D341Med (cell line): ENCODE measurements around the gene EPN2.

ENCODE experiments used
- DNase-seq: peaks from one replicate; pipeline ENCODE4 v3.0.0; 2012; ENCODE audit warnings: low spot score

The EPN2 gene

DNA sequence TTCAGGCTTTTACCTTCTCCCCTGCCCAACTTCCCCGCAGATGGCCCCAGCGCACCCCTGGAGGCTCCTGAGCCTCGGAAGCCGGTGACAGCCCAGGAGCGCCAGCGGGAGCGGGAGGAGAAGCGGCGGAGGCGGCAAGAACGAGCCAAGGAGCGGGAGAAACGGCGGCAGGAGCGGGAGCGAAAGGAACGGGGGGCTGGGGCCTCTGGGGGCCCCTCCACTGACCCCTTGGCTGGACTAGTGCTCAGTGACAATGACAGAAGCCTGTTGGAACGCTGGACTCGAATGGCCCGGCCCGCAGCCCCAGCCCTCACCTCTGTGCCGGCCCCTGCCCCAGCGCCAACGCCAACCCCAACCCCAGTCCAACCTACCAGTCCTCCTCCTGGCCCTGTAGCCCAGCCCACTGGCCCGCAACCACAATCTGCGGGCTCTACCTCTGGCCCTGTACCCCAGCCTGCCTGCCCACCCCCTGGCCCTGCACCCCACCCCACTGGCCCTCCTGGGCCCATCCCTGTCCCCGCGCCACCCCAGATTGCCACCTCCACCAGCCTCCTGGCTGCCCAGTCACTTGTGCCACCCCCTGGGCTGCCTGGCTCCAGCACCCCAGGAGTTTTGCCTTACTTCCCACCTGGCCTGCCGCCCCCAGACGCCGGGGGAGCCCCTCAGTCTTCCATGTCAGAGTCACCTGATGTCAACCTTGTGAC lies 144.7 kb downstream of the EPN2 start:
- no peak for DNase-seq

DNA sequence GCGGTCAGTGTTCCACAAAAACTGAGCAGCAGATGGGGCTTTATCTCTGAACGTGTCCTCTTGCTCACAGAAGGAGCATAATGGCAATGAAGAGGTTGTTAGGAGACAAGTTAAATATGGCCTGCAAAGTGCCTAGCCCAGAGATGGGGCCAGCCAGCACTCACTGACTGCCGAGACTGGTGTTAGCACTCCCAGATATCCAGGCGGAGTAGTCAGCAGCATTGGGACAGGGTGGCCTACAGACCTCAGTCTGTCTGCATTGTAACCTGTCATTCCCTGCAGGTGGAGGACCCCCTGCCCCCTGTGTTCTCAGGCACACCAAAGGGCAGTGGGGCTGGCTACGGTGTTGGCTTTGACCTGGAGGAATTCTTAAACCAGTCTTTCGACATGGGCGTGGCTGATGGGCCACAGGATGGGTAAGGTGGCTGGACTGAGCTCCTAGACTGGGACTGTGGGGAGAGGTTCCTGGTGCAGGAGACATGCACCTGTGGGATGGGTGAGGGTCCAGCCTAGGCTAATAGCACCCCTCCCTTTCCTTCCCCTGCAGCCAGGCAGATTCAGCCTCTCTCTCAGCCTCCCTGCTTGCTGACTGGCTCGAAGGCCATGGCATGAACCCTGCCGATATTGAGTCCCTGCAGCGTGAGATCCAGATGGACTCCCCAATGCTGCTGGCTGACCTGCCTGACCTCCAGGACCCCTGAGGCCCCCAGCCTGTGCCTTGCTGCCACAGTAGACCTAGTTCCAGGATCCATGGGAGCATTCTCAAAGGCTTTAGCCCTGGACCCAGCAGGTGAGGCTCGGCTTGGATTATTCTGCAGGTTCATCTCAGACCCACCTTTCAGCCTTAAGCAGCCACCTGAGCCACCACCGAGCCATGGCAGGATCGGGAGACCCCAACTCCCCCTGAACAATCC lies 145.6 kb downstream of the EPN2 start:
- DNase-seq: no peak

DNA sequence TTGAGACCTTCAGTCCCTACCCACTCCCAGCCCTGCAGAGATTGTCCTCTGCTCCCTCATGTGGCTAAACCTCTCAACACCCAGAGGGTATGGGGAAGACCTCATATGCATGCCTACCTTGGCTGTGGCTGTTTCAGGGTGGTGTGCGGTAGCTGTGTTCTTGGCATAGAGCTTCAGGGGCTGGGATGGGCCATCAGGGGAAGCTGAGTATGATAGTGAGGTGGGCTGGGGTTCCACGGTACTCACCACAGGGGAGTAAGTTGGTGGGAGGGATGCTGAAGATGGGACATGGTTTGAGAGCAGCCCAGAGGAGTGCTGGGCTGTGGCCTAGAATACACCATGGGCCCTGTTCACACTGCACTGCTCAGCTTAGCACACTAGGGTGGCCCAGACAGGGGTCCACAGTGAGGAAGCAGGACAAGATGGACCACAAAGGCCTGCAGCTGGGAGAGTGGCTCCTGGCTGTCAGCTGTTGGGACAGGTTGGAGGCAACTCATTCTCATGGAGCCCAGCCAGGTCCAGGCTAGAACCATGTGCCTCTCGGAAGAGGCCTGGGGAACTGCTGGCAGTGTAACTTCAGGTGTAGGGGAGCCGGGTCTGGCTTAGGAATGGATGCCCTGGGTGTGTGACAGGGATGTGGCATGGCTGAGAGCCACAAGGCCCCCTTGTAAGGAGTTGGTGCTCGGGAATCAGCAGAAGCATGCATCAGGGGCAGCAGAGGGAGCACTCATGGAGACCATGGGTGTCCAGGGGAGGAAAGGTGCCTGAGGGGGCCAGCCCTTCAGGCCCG lies 146.7 kb downstream of the EPN2 start:
- no peak for DNase-seq

DNA sequence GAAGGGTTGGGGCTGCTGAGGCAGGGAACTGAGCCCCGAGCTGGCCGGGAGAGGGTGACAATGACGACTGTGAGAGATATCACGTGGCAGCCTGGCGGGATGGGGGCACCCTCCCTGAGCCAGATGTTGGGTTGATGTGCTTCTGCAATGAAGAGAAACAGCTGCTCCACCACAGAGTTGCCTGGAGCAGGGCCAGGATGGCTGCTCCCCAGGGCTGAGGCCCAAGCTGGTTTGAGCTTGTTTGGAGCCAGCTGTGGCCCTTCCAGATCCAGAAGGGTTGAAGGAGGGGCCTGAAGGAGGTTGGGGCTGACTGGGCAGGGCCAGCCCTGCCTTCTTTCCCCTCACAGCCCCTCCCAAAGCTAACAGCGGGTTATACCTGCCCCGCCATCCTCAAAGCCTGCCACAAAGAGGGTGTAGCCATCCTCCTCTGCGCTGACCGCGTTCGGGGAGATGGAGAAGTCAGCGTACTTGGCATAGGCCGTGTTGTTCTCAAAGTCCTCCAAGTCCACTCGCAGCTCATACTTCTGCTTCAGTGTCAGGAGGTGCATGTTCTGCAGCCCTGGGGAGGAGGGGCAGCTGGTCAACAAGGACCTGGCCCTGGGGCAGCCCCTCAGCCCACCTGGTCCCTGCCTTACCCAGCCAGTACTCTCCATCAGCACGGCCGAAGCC lies 147.7 kb downstream of the EPN2 start:
- no peak for DNase-seq

DNA sequence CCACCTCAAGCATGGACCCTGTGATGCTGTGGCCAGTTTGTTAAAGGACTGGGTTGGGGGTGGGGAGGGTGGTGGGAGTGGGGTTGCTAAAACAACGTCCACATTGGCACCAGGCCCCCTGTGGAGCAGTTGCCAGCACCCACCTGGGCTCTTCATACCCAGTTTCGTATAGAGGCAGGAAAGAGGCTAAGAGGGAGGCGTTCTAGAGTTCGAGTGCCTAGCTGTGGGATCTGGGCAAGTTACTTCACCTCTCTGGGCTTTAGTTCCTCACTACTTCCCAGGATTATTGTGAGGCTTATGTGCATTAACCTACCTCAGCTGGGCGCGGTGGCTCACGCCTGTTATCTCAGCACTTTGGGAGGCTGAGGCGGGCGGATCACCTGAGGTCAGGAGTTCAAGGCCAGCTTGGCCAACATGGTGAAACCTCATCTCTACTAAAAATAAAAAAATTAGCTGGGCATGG lies 148.4 kb downstream of the EPN2 start:
- DNase-seq: no peak
